BLaER1 treated with 17β-estradiol and CSF1 and Interleukin-3, amounts not matched to agents 10 nM and 100 nM (cell line): ENCODE measurements around the gene RALGAPA2.

Experiments used
- H3K27ac ChIP-seq, 11 experiments: shearing (Covaris generic); formaldehyde crosslinking; 2 replicates each; pipeline ENCODE4 v1.8.1; 2022
- H3K27me3 ChIP-seq, 11 experiments: shearing (Covaris generic); formaldehyde crosslinking; 2 replicates each; pipeline ENCODE4 v1.8.1; 2022
- H3K36me3 ChIP-seq, 11 experiments: shearing (Covaris generic); formaldehyde crosslinking; 2 replicates each; pipeline ENCODE4 v1.8.1; 2022
- H3K4me1 ChIP-seq, 10 experiments: shearing (Covaris generic); formaldehyde crosslinking; 2 replicates each; pipeline ENCODE4 v1.8.1; 2022
- H3K4me2 ChIP-seq, 11 experiments: shearing (Covaris generic); formaldehyde crosslinking; 2 replicates each; pipeline ENCODE4 v1.8.1; 2022
- H3K4me3 ChIP-seq, 10 experiments: shearing (Covaris generic); formaldehyde crosslinking; 2 replicates each; pipeline ENCODE4 v1.8.1; 2022
- H3K9ac ChIP-seq, 11 experiments: shearing (Covaris generic); formaldehyde crosslinking; 2 replicates each; pipeline ENCODE4 v1.8.1; 2022
- H3K9me3 ChIP-seq, 11 experiments: shearing (Covaris generic); formaldehyde crosslinking; replicated peaks in 1 of 11; 2 replicates each; pipeline ENCODE4 v1.8.1; 2022
- H4K20me1 ChIP-seq, 11 experiments: shearing (Covaris generic); formaldehyde crosslinking; 2 replicates each; pipeline ENCODE4 v1.8.1; 2022
- Cebpa-rat ChIP-seq, 11 experiments: shearing (Covaris generic); IDR thresholded peaks; 2 replicates each; pipeline ENCODE4 v1.8.1; 2022

The RALGAPA2 gene

DNA sequence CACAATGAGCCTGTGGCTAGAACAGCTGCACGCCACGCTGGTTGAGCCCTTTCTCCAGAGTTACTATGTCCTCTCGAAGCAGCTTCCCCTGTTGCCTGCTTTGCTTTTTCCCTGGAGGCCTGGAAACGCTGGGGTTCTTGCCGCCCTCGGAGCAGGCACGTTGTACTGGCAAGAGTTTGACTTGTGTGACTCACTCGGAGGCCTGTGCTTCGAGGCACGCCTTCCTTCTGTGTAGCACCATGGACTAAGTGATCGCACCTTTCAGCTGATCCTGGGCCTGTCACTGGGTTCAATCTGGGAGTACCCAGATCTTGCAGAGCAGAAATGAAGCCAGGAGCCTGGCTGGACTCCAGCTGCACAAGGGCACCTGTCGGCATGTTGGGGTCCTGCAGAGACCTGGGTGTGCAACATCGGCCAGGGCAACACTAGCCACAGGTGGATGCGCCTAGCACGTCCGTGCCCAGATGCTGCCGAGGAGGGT lies 339.3 kb downstream of the RALGAPA2 start:
- Histone ChIP-seq H3K4me1 (peaks cover 10 to 15% (median 13%) of the 10 kb centered on the region in 10 experiments; a peak in 16 of 20 replicates), H3K9me3 (no peaks in the 10 kb centered on the region), H3K27me3 (peaks cover 69 to 82% (median 79%) of the 10 kb centered on the region in 11 experiments), H3K27ac (no peak overlapping the region), H4K20me1 (peaks cover 0 to 39% (median 23%) of the 10 kb centered on the region in 11 experiments; a peak in 18 of 22 replicates), H3K9ac (no peak overlapping the region), H3K36me3 (no peaks in the 10 kb centered on the region), H3K4me2 (no peak overlapping the region), H3K4me3 (no peak overlapping the region)
- TF ChIP-seq Cebpa-rat (IDR thresholded peaks at IDR 0.05), result no peak

DNA sequence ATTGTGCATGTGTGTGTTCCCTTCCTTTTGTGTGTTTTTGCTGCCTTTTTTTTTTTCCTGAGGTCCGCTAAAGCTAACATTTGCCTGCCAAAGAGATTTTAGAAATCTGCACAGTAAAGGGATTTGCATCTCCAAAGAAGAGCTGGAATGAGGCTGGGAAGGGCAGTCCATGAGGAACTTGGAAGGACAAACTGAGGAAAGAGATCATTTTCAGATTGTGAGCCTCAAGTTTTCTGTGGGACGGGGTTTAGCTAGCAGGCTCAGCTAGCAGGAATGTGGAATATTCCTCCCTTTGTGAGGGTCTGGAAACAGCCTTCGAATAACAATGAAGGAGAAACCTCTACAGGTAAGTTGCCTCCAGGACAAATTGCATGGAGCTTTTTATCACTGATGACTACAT lies 340.8 kb downstream of the RALGAPA2 start:
- peaks cover 14 to 23% (median 21%) of the 10 kb centered on the region in 10 experiments; a peak in 17 of 20 replicates for H3K4me1 ChIP-seq
- peaks cover 83 to 96% (median 93%) of the 10 kb centered on the region in 11 experiments for H3K27me3 ChIP-seq
- no peak overlapping the region for H3K4me3 ChIP-seq
- peaks cover 0 to 51% (median 33%) of the 10 kb centered on the region in 11 experiments; a peak in 18 of 22 replicates for H4K20me1 ChIP-seq
- H3K36me3 ChIP-seq, result no peaks in the 10 kb centered on the region
- H3K9ac ChIP-seq, result no peak overlapping the region
- no peak overlapping the region for H3K27ac ChIP-seq
- no peak overlapping the region for H3K4me2 ChIP-seq
- peaks cover 0 to 6% (median 6%) of the 10 kb centered on the region in 11 experiments; a peak in 9 of 22 replicates for H3K9me3 ChIP-seq
- TF ChIP-seq Cebpa-rat (IDR thresholded peaks at IDR 0.05), result no peak

GRCh38 chr20:20371083-20371482 lies 341.4 kb downstream of the RALGAPA2 start:
- H3K27me3 ChIP-seq, result peaks cover 89 to 100% (median 99%) of the 10 kb centered on the region in 11 experiments
- H3K9me3 ChIP-seq, result peaks cover 0 to 7% (median 6%) of the 10 kb centered on the region in 11 experiments; a peak in 9 of 22 replicates
- H3K9ac ChIP-seq, result no peak overlapping the region
- H3K36me3 ChIP-seq, result no peaks in the 10 kb centered on the region
- no peak for TF ChIP-seq Cebpa-rat (IDR thresholded peaks at IDR 0.05)
- no peak overlapping the region for H3K27ac ChIP-seq
- H3K4me2 ChIP-seq, result no peak overlapping the region
- peaks cover 14 to 23% (median 21%) of the 10 kb centered on the region in 10 experiments; a peak in 17 of 20 replicates for H3K4me1 ChIP-seq
- H4K20me1 ChIP-seq, result peaks cover 0 to 52% (median 34%) of the 10 kb centered on the region in 11 experiments; a peak in 18 of 22 replicates
- H3K4me3 ChIP-seq, result no peak overlapping the region

DNA sequence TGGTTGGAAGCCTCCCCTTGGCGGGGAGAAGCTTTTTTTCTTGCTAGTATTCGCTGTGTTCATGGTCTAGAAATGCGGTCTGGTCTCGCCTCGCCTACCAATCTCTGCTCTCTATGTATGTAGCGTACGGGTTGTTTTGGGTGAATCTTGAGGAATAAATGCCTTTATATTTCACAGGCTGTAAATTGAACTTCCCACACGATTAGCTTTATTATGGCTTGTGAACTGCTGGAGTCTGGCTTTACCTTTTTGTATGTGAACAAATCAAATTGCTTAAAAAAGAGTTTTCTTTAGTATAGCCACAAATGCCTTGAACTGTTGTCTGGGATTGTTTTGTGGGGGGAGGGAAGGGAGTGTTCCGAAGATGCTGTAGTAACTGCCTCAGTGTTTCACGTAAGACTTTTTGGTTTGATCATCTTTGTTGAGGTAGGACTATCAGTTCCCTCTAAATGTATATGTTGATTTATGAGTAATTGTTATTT lies 342.3 kb downstream of the RALGAPA2 start:
- H3K4me3 ChIP-seq, result no peak overlapping the region; a peak in 2 of 20 replicates
- no peak overlapping the region for H3K27ac ChIP-seq
- H3K9ac ChIP-seq, result no peak overlapping the region
- H3K4me1 ChIP-seq, result peaks cover 14 to 23% (median 21%) of the 10 kb centered on the region in 10 experiments; a peak in 17 of 20 replicates
- H3K9me3 ChIP-seq, result peaks cover 0 to 9% (median 6%) of the 10 kb centered on the region in 11 experiments; a peak in 10 of 22 replicates
- no peaks in the 10 kb centered on the region for H3K36me3 ChIP-seq
- no peak for TF ChIP-seq Cebpa-rat (IDR thresholded peaks at IDR 0.05)
- peaks cover 0 to 59% (median 35%) of the 10 kb centered on the region in 11 experiments; a peak in 18 of 22 replicates for H4K20me1 ChIP-seq
- H3K4me2 ChIP-seq, result peak overlapping the region in 1 of 11 experiments; percentile 99; a peak in 1 of 22 replicates
- H3K27me3 ChIP-seq, result peaks cover 99 to 100% (median 100%) of the 10 kb centered on the region in 11 experiments

DNA sequence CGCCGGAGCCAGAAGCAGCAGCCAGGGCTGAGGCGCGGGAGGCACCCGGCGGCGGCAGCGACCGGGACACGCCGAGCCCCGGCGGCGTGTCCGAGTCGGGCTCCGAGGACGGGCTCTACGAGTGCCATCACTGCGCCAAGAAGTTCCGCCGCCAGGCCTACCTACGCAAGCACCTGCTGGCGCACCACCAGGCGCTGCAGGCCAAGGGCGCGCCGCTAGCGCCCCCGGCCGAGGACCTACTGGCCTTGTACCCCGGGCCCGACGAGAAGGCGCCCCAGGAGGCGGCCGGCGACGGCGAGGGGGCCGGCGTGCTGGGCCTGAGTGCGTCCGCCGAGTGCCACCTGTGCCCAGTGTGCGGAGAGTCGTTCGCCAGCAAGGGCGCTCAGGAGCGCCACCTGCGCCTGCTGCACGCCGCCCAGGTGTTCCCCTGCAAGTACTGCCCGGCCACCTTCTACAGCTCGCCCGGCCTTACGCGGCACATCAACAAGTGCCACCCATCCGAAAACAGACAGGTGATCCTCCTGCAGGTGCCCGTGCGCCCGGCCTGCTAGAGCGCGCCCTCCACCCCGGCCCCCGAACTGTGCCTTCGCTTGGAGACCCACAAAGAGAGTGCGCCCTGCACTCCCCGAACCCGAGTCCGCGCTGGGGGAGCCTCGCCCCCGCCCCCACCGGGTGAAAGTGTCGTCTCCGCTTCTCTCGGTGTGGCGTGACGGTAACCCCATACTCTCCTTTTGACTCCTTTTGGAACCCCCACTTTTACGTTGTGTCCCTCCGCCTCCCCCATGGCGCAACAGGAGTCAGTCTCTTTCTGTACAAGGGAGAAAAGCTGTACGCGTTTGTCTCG lies 343.0 kb downstream of the RALGAPA2 start:
- Histone ChIP-seq H3K27ac (no peak overlapping the region), H3K4me1 (peaks cover 19 to 29% (median 25%) of the 10 kb centered on the region in 10 experiments; a peak in 18 of 20 replicates), H3K36me3 (no peaks in the 10 kb centered on the region), H3K9ac (peak overlapping the region in 1 of 11 experiments; percentile 41; a peak in 1 of 22 replicates), H4K20me1 (peaks cover 0 to 66% (median 42%) of the 10 kb centered on the region in 11 experiments; a peak in 18 of 22 replicates), H3K4me2 (peak overlapping the region; percentile 96 to 99 (median 98)), H3K27me3 (peaks cover 100% of the 10 kb centered on the region in 11 experiments), H3K9me3 (peaks cover 0 to 14% (median 6%) of the 10 kb centered on the region in 11 experiments; a peak in 10 of 22 replicates), H3K4me3 (peak overlapping the region; percentile 57 to 74 (median 64))
- TF ChIP-seq Cebpa-rat (IDR thresholded peaks at IDR 0.05), result no peak

GRCh38 chr20:20368418-20369249 lies 343.8 kb downstream of the RALGAPA2 start:
- no peak for TF ChIP-seq Cebpa-rat (IDR thresholded peaks at IDR 0.05)
- peaks cover 100% of the 10 kb centered on the region in 11 experiments for H3K27me3 ChIP-seq
- H3K4me1 ChIP-seq, result peaks cover 25 to 37% (median 33%) of the 10 kb centered on the region in 10 experiments; a peak in 18 of 20 replicates
- H3K27ac ChIP-seq, result no peak overlapping the region
- peak overlapping the region in 9 of 11 experiments; percentile 25 to 59 (median 41); a peak in 10 of 22 replicates for H3K9ac ChIP-seq
- H3K4me3 ChIP-seq, result peak overlapping the region; percentile 57 to 74 (median 64)
- H3K36me3 ChIP-seq, result no peaks in the 10 kb centered on the region
- H4K20me1 ChIP-seq, result peaks cover 0 to 74% (median 50%) of the 10 kb centered on the region in 11 experiments; a peak in 18 of 22 replicates
- H3K9me3 ChIP-seq, result peaks cover 0 to 14% (median 6%) of the 10 kb centered on the region in 11 experiments; a peak in 10 of 22 replicates
- peak overlapping the region; percentile 96 to 99 (median 98) for H3K4me2 ChIP-seq

DNA sequence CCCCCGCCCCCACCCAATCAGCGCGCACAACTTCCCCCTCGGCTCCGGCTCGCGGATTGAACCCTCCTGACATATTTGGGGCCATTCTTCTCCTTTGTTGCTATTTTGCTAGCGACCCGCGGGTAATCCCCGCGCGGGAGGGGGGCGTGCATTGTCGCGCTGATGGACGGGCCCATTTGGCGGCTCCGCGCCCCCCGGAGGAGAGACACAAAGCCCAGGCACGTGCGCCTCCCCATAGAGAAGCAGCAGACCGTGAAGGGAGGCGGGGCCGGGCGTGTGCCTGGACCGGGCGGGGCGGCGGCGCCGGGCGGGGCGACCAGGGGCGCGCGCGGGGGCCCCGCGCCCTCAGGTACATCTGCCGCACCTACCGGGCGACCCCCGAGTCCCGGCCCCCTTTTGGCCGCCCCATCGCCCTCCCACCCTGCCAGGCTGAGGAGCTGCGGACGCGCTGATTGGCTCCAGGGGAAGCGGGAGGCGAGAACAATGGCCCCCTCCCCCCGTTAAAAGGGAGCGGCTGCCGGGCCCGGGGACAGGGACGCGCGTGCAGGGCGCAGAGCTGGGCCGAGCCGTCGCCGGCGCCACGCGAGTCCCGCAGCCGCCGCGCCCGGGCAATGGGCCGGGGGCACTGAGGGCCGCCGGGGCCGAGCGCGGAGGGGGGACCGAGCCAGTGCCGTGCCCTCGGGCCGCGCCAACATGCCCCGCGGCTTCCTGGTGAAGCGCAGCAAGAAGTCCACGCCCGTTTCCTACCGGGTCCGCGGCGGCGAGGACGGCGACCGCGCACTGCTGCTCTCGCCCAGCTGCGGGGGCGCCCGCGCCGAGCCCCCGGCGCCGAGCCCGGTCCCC lies 344.6 kb downstream of the RALGAPA2 start, which contains the start of gene INSM1:
INSM1 (plus strand) TSS at position 530 of the 843 bp plus-strand sequence; CDS start at position 694, 164 bp downstream.
- Histone ChIP-seq H3K9ac (peak within 1 kb of the TSS in 9 of 11 experiments; percentile 25 to 59 (median 41); a peak in 13 of 22 replicates), H3K4me3 (peak within 1 kb of the TSS; percentile 57 to 74 (median 64)), H4K20me1 (peaks cover 0 to 78% (median 53%) of the 10 kb centered on the region in 11 experiments; a peak in 18 of 22 replicates)

More for the DNA sequence above, 344.6 kb downstream of the RALGAPA2 start, which contains the start of gene INSM1:
- peaks cover 0 to 14% (median 6%) of the 10 kb centered on the region in 11 experiments; a peak in 10 of 22 replicates for H3K9me3 ChIP-seq
- H3K36me3 ChIP-seq, result no peaks in the 10 kb centered on the region
- H3K27me3 ChIP-seq, result peaks cover 100% of the 10 kb centered on the region in 11 experiments
- peak within 1 kb of the TSS; percentile 96 to 99 (median 98) for H3K4me2 ChIP-seq
- H3K4me1 ChIP-seq, result peaks cover 25 to 39% (median 33%) of the 10 kb centered on the region in 10 experiments; a peak in 18 of 20 replicates
- no peak within 1 kb of the TSS for H3K27ac ChIP-seq
- TF ChIP-seq Cebpa-rat (IDR thresholded peaks at IDR 0.05), result no peak
